GM21619 (cell line): Measurements from ENCODE around the gene ABCC3.

Source experiments
- ATAC-seq: cut with Tn5 transposase; IDR thresholded peaks from one replicate; pipeline ENCODE4 v1.9.1; 2021; ENCODE audit not compliant: unreplicated experiment

The ABCC3 gene

GRCh38 chr17:50607522-50608175 is 27.0 kb upstream of the ABCC3 start:
- ATAC-seq, result no peak

GRCh38 chr17:50608700-50609379 is 25.8 kb upstream of the ABCC3 start:
- no peak for ATAC-seq

GRCh38 chr17:50609380-50610074 is 25.2 kb upstream of the ABCC3 start:
- no peak for ATAC-seq

- no peak for ATAC-seq
Measured at GRCh38 chr17:50611634-50612033, 23.0 kb upstream of the ABCC3 start.

GRCh38 chr17:50612281-50612680 is 22.4 kb upstream of the ABCC3 start:
- ATAC-seq, result no peak

GRCh38 chr17:50613007-50613992 is 21.4 kb upstream of the ABCC3 start:
- ATAC-seq, result no peak

GRCh38 chr17:50614471-50615051 is 20.1 kb upstream of the ABCC3 start:
- ATAC-seq, result no peak

GRCh38 chr17:50615828-50616227 is 18.9 kb upstream of the ABCC3 start:
- no peak for ATAC-seq

- ATAC-seq, result no peak
Measured at GRCh38 chr17:50618300-50618699, 16.4 kb upstream of the ABCC3 start.

- no peak for ATAC-seq
Measured at GRCh38 chr17:50618941-50619340, 15.7 kb upstream of the ABCC3 start.

GRCh38 chr17:50619489-50619888 is 15.2 kb upstream of the ABCC3 start:
- no peak for ATAC-seq

- no peak for ATAC-seq
Measured at GRCh38 chr17:50620237-50620636, 14.4 kb upstream of the ABCC3 start.

- no peak for ATAC-seq
Measured at GRCh38 chr17:50620858-50621257, 13.8 kb upstream of the ABCC3 start.

- ATAC-seq, result no peak
Measured at GRCh38 chr17:50621574-50622031, 13.1 kb upstream of the ABCC3 start.

- ATAC-seq, result no peak
Measured at GRCh38 chr17:50624321-50624934, 10.3 kb upstream of the ABCC3 start.

- ATAC-seq, result no peak
Measured at GRCh38 chr17:50625032-50625871, 9.4 kb upstream of the ABCC3 start.

GRCh38 chr17:50626037-50626574 is 8.6 kb upstream of the ABCC3 start:
- no peak for ATAC-seq

GRCh38 chr17:50627036-50627781 is 7.5 kb upstream of the ABCC3 start:
- no peak for ATAC-seq
